ENCODE results near the gene FRMD4A. TPM values are rescaled to one million over a fixed set of nuclear protein-coding genes. Genes with fewer than 3 reads are reported as not detected.

The FRMD4A gene
- total RNA-seq, 1 donor from 2014 or later = 16.1 TPM

DNA sequence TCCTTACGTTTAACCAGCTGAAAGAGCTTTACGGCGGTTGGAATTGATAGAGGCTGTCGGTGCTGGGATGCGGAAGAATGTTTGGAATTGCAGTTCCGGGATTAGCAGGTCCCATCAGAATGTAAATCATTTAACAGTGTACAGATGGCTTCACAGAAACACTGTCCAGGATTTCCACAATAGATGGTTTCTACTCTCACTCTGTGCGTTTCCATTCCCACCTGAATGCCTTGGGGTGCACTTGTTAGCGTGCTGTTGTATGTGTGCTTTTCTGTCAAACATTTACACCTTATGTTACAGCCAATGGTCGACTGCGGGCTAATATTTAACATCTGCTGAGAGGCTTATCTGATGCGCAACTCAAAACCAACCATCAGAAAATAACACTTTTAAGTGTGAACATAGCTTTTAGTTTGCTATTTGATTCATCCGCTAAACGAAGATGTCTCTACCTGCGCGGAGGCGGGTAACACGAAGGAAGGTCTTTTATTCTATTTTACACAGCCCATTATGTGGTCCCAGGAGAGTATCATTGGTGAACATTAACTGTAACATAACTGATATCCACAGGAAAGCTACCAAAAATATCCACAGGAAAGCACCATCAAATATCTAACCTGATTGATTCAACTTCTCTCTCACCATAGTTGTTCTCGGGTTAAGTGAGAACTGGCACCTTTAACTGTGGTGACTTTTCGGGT is 564.9 kb downstream of the FRMD4A start:
- no peak for DNase-seq (ENCODE audit: low spot score)

- DNase-seq (ENCODE audit: low spot score) = no peak
These were observed 569.1 kb downstream of the FRMD4A start for GRCh38 chr10:13761490-13762091.

- DNase-seq (ENCODE audit: low spot score) = peak; percentile 51
These were observed 571.6 kb downstream of the FRMD4A start for GRCh38 chr10:13759168-13759567.

GRCh38 chr10:13758756-13759155 is 572.0 kb downstream of the FRMD4A start:
- no peak for DNase-seq (ENCODE audit: low spot score)

DNA sequence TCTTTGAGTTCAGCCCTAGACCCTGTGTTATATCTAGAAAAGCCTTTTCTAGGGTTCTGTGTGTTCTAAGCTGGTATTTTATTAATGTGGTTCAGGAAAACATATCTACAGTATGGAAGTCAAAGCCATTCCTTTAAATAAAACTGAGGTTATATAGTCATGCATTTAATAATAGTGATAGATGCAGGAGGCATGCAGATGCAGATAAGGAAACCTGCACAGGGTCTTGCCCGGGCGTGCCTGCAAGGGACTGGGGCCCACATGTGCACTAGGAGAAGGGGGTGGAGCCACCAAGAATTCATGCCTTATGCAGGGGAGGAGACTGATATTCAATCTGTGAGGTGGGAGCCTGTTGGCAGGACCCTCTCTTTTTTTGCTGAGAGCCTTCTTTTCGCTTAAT is 572.4 kb downstream of the FRMD4A start:
- peak; percentile 44 for DNase-seq (ENCODE audit: low spot score)

DNA sequence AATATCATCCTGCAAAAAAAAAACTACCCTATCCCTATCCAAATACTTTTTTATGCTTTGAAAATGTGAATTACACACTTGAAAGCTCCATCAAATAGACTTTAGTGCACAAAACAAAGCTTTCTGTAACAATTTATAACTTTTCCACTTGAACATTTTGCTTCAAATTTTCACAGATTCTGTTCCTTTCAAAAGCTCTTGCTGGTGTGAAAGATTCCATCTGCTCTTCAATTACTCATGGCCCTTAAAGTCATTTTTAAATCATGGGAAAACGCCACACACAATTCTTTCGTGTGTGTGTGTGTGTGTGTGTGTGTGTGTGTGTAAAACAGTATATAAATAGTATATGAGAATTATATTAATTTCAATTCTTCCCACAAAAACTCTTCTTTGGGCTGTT is 576.4 kb downstream of the FRMD4A start:
- no peak for DNase-seq (ENCODE audit: low spot score)

DNA sequence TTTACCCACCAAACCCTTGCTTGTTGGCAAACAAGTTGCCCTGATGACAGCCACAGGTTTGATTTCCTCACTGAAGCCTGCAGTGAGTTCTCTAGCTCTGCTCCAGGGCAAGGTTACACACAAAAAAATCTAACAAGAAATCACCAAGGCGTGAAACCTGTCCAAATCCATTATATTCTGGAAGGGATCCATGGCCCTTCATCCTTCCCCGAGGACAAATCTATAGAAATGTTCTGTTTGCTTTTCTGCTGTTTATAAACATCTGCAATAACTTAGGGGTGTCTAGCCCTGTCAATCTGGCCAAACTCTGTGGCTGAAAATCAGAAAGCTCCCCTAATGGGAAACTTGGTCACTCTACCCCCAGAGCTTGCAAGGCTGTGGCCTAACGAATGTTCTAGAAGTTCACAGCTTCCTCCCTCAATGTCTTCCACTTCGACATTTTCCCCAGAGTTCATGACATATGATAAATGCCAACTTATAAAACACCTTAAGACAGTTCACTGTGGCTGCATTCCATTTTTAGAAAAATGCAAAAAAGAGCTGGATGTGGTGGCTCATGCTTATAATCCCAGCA is 579.4 kb downstream of the FRMD4A start:
- DNase-seq (ENCODE audit: low spot score) = no peak

DNA sequence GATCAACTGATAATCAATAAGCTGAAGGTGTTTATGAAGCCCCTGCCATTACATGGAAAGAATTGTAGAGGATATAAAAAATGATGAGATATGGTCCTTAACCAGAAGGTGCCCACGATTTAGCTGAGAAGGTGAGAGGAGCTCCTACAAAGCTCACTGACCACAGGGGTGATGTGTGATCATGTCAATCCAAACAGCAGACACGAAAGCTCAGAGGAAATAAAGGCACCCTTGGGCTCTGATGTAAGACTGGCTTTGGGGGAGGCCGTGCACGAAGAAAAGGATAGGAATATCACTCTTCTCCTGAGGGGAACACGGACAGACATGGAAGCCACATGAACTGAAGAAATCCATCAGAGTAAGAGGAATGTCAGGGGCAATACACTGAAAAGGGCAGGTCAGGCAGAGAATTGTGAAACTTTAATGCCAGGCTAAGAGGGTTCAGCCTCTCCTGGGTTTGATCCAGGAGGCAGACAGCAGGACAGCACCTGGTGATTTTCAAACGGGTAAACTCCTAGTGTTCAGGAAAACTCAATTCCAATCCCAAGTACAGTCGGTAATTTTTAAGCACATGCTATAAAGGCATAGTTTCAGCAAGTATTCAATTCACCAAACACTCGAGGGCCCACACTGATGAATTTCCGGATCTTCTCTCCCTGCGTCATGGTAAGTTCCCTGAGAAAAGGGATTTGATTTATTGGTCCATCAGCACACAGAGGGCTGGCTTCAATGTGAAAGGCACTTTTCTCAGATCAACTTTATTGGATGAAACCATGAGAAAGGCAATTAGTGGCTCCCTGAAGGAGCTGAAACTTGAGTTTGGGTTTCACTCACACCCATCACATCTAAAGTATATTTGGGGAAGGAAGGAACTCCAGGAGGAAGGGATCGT is 580.2 kb downstream of the FRMD4A start:
- no peak for DNase-seq (ENCODE audit: low spot score)

DNA sequence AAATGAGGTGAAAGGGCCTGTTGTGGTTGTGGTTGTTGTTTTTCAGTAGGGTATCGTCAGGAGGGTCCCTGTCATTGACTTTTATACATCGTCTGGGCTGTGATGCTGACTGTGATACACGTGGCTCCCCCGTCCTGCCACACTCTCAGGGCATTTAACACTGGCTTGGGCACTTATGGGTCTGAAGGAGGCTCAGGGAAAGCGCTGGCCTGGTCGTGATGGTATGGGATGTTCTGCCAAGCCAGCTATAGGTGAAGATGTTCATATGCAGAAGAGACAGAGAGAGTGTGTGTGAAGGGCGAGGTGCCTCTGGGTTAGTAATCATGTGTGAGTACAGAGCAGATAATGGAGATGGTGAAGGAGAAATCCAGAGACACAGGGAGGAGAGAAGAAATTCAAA is 585.5 kb downstream of the FRMD4A start:
- DNase-seq (ENCODE audit: low spot score) = no peak

DNA sequence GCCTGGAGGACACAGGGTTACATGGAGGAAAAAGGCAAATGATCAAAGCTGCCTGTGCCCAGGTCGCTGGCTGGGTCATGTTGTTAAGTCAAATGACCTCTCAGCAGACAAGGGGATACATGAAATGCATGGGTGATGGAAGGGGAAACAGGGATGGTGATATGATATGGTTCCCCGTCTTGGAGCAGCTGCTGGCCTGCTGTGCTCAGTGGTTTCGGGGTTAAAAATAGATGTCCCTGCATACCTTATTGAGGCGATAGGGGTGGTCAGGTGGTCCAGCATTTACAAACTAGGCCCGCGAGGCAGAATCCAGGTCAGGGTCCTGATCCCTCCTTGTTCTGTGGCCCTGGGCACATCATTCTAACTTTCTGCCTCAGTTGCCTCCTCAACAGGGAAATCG is 586.8 kb downstream of the FRMD4A start:
- DNase-seq (ENCODE audit: low spot score) = no peak

DNA sequence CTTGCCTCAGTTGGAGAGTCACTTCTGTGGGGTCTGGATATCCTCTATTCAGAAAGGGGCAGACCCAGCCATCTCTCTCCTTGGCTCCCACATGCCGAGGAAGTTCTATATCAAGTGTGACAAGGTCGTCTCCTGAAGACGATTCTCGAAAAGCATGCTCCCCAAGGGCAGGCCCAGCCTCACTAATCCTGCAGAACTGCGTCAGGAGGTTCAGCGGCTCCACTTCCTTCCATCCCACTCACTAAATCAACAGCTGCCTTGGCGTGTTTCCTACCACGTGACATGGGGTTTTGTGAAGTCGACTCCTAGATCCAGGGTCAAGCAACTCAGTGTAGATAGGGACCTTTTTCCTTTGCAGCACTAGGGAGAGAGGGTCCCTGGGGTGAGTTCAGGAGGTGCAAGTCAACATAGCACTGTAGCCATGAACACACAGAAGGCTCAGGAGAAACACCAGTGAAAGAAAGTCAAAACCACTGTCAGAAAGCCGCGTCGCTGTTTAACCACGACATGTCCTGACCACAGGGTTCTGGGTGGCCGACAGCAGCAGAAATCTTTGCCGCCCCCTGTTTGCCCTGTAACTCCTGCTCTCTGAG is 587.5 kb downstream of the FRMD4A start:
- DNase-seq (ENCODE audit: low spot score) = no peak

GRCh38 chr10:13741438-13741837 is 589.3 kb downstream of the FRMD4A start:
- DNase-seq (ENCODE audit: low spot score) = no peak

DNA sequence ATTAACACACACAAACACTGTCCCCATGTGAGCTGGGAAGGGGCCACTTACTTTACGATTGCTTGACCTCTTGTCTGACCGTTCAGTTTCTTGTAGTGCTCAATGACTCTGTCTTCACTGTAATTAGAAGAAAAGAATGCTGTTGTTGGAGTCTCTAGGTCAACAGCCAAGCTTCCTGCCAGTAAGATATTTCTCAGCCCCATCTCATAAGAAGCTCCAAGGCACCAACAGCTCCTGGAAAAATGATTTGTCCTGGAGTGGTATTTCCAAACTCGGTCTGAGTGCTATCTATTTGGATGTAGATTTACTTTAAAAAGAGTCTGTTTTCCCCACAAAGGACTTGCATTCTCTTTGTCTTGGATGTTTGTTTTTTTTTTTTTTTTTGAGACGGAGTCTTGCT is 590.3 kb downstream of the FRMD4A start:
- no peak for DNase-seq (ENCODE audit: low spot score)

DNA sequence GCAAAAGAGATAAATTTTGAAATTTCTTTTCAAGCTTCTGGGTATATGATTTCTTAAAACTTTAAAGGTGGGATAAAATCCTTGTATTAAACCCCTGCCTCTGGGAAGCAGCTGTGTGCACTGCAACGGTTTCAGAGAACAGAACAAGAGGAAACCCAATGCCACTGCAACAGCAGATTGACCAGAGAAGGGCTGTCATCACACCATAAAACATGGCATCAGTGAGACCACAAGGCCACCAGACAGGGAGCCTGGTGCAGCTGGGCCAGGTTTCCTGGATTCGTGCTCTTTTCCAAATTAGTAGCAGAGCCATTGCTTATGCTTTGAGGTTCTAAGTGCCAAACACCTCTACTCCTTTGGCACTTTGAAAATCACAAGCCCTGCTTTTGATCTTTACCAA is 591.5 kb downstream of the FRMD4A start:
- DNase-seq (ENCODE audit: low spot score) = no peak

DNA sequence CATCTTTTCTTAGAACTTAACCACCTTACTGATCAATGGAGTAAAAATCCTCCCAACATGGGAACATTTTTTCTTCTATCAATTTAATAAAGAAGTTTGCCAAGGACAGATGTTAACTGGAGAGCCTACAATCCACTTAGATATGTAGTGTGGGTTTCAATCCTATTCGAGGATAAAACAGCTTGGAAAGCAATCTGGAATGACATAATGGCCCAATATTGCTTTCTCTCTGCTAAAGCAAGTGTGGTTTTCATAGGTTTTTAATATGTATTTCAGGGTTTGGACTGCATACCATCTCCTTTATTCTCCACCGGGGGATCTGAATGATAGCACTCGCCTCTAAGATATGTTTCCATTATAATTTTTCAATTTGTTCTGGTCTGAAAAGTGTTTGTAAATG is 594.2 kb downstream of the FRMD4A start:
- no peak for DNase-seq (ENCODE audit: low spot score)

GRCh38 chr10:13734151-13734550 is 596.6 kb downstream of the FRMD4A start:
- DNase-seq (ENCODE audit: low spot score) = no peak

DNA sequence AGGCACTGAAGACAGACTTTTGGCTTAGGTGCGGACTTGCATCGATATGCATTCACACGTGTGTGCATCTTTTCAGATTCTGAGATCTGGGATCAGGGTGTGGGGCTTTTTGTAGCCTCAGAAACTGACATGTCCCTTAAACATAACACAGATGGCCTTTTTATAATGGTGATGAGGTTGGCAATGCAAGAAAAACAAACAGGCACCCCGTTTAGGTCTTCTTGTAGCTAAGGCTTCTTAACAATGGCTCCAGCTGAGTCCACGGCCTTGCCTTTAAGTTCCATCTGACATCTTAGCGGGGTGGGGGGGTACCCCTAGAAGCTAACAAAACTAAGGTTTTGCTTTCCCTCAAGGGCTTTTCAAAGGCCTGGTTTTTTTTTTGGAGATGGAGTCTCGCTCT is 597.7 kb downstream of the FRMD4A start:
- DNase-seq (ENCODE audit: low spot score) = no peak

DNA sequence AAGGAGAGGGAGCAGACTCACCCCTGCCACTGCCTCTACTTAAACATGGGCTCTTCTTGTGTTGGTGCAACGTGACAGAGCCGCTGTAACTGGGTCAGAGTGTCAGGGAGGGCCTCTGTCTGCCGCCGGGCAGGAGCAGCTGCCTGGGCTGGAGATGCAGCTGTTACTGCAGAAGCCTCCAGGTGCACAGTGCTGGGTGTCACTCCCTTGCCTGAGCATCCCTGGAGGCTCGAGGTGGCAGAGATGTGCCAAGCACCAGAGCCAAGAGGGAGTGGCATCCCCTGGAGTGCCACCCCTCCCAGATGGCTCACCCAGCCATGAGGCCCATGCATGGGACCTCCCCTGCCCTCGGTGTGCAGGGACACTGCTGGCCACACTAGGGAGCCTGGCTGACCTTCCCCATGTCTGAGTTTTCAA is 598.3 kb downstream of the FRMD4A start:
- no peak for DNase-seq (ENCODE audit: low spot score)

GRCh38 chr10:13731799-13732198 is 598.9 kb downstream of the FRMD4A start:
- no peak for DNase-seq (ENCODE audit: low spot score)

GRCh38 chr10:13730956-13731355 is 599.8 kb downstream of the FRMD4A start:
- no peak for DNase-seq (ENCODE audit: low spot score)

- no peak for DNase-seq (ENCODE audit: low spot score)
These were observed 600.4 kb downstream of the FRMD4A start for GRCh38 chr10:13730306-13730652.

Data from umbilical cord (tissue), 2 donors.